NCI-H146 (cell line): ENCODE results near the gene GPS1.

Experiments used
- DNase-seq: peaks from one replicate; lab custom pipeline; 2025; lab: John Stamatoyannopoulos, UW

GPS1 gene

DNA sequence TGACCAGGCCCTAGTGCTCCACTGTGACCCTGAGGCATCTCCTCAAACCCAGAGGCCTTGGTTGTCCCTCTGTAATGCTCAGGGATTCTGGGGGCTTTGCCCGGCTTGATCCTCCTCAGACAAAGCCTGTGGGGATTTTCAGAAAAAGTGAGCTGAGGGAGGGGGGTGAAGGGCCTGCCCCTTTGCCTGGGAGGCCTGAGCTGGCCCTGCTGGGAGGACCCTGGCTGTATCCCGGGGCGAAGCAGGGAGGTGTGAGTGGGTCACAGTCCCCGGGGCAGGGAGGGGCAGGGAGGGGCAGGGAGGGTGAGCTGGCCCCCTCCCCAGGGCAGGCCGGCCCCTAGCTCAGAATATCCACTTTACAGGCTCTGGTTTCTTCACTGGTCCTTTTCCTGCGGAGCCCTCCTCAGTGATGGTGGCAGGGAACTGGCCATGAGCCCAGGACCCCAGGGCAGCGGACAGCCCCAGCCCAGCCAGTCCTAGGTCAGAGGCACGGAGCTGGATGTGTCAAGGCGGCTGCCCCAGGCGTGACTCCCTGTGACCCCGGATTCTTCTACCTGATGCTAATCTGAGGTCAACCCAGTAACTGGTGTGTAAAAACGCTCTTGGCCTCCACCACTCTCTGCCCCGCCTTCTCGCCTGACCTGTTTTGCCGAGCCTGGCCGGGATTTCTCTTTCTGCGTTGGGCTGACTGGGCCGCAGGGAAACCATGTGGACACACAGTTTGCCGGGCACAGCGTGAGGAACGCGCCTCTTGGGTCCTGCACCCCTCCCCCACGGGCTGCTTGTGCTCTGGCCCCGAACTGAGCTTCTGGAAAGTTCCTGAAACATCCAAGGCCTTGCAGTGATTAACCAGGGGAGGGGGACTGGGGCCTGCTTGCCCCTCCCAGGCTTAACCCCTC lies 52.1 kb downstream of the GPS1 start:
- DNase-seq: no peak

DNA sequence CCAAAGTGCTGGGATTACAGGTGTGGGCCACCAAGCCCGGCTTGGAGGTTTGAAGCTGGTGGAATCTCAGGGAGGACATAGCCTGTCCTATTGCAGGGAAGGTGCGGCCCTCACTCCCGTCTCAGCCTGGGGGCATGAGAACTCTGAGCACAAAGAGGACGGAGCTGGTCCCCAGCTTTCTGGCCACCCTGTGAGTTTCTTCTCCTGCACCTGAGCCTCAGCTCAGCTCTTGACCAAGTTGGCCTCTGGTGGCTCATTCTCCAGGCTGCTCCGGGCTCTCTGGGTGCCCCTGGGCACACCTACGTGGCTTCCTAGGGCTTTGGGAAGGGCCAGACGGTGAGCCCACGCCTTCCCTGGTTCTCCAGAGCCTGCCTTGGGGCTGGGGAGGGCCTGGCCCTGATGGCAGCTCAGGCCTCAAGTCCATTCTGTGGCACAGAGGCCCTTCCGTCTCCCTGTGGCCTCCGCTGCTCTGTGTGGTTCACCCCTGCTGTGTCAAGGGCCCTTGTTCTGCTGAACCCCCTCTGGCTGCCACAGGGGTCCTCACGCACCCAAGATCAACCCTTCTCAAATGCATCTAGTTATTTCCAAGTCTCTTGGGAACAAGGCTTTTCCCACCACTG lies 53.2 kb downstream of the GPS1 start:
- DNase-seq: no peak

DNA sequence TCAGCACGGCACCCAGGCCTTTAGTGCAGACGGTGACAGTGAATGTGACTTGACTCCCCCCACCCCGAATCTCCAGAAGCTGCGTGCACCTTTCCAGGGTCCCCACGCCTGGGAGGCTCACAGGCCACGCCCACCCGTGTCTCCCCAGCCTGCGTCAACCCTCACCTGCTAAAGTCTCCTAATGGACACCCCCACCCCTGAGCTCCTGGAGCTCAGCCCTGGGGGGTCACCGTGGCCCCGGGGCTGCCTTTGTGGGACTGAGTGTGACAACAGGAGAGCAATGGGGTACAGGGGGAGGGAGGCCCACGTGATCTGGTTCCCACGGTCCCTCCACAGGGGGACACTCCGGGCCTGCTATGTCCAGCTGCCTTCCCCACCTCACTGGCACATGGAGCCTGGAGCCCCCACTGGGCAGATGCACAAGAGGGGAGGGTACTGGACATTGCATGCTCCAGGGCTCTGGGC lies 53.8 kb downstream of the GPS1 start:
- no peak for DNase-seq

DNA sequence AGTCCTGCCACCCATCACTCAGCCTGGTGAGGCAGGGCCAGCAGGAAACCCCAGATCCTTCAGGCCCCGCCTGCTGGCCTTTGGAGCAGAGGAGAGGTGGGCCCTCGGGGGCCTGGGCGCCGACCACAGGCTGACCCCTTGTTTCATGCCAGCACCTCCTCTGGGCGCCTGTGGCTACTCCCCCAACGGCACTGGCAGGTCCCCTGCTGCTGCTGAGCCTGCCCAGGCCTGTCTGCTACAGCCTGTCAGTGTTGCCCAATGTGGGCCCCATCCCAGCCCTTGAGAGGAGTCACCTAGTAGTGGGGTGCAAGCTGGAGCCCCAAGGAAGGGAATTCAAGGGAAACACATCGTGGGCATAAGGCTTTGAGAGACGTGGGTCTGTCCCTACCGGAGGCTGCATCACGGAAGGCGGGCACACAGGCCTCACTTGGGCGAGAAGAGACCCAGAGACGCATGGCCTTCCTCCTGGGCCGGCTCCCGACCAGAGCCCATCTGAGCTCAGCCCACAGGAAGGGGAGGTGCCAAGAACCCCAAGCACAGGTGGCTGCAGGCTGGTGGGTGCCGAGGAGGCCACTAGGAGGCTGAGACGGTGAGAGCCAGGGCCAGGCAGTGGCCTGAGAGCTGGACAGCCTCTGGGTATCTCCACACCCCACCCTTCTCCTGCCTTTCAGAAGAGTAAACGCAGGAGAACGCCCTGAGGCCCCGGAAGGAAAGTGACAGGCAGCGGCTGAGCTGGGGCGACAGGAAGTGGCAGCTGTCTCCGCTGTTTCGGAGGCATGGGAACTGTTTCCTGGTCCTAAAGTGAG lies 54.4 kb downstream of the GPS1 start:
- DNase-seq: peak; percentile 96

DNA sequence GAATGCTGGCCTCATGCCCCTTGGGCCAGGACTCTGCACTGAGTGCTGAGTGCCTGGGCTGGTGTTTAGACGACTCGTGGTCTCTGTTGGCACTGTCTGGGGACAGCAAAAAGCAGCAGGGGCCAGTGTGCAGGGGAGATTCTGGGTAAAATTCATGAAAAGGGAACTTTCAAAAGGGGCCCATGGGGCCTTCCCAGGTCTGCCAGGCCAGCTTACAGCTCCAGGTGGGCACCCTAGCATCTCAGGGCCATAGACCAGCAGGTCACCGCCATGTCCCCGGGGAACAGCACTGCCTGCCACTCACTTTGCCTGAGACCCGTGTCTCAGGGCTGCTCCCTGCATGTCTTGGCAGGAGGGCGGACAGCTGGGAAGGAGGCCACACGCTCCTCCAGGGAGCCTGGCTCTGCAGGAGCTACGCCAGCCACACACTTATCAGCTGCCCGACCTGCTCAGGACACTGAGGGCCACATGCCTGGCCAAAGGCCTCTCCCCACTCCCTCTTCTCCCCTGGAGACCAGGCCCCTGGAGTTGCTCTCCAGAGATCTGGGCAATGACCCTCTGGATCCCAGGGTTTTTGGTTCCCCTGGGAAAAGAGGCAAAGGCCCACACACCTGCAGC lies 55.1 kb downstream of the GPS1 start:
- DNase-seq: no peak
